Activated naive CD8-positive, alpha-beta T cell treated with anti-CD3 and anti-CD28 coated beads, Interleukin-2, amount 50 U/mL, for 24 hours (primary cell): Measurements from ENCODE around the gene COPE.

Experiments
- ATAC-seq: fragments of 150-1000 bp; cut with Tn5 transposase; one replicate; pipeline ENCODE4 v1.10.0; 2021
- DNase-seq: peaks from one replicate; pipeline ENCODE4 v3.0.0; 2021
- H3K27ac Mint-ChIP-seq: one replicate; pipeline ENCODE4 v1.8.0; 2021; ENCODE audit warnings: mild to moderate bottlenecking, mixed read lengths
- H3K27me3 Mint-ChIP-seq: one replicate; pipeline ENCODE4 v1.8.0; 2021; ENCODE audit warnings: mixed read lengths
- H3K36me3 Mint-ChIP-seq: one replicate; pipeline ENCODE4 v1.8.0; 2021; ENCODE audit warnings: low read depth, mixed read lengths
- H3K4me1 Mint-ChIP-seq: one replicate; pipeline ENCODE4 v1.8.0; 2021; ENCODE audit warnings: mixed read lengths
- H3K4me3 Mint-ChIP-seq: one replicate; pipeline ENCODE4 v1.8.0; 2021; ENCODE audit warnings: mild to moderate bottlenecking, moderate library complexity, mixed read lengths
- H3K9me3 Mint-ChIP-seq: one replicate; pipeline ENCODE4 v1.8.0; 2021; ENCODE audit warnings: mixed read lengths

Gene COPE

GRCh38 chr19:18853755-18854427, 65.3 kb downstream of the COPE start:
- no peak for ATAC-seq
- DNase-seq = no peak
- Mint-ChIP-seq H3K4me1 (peaks cover 13% of the 10 kb centered on the region), H3K27ac (no peak overlapping the region), H3K4me3 (no peak overlapping the region), H3K36me3 (peaks cover 37% of the 10 kb centered on the region), H3K9me3 (no peaks in the 10 kb centered on the region), H3K27me3 (no peaks in the 10 kb centered on the region)

DNA sequence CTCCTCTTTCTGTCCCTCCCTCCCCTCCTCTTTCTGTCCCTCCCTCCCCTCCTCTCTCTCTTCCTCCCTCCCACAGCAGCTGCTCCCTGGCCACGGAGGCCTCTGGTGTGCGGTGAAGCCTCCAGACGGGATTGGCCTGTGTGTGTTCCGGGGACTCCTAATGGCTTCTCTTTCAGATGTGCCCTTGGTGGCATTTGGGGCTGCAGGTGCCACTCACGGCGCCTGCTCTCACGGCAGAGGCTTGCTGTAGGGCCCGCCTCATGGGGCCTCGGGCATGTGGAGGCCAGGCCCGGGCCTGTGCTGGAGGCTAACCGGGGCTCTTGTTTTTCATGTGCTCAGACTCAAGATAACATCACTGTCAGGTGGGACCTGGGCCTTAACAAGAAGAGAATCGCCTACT, 66.5 kb downstream of the COPE start:
- Mint-ChIP-seq H3K4me3 (no peak overlapping the region), H3K27ac (no peak overlapping the region), H3K9me3 (no peaks in the 10 kb centered on the region), H3K27me3 (no peaks in the 10 kb centered on the region), H3K36me3 (peaks cover 45% of the 10 kb centered on the region), H3K4me1 (peaks cover 22% of the 10 kb centered on the region)
- ATAC-seq = no peak
- DNase-seq = no peak

DNA sequence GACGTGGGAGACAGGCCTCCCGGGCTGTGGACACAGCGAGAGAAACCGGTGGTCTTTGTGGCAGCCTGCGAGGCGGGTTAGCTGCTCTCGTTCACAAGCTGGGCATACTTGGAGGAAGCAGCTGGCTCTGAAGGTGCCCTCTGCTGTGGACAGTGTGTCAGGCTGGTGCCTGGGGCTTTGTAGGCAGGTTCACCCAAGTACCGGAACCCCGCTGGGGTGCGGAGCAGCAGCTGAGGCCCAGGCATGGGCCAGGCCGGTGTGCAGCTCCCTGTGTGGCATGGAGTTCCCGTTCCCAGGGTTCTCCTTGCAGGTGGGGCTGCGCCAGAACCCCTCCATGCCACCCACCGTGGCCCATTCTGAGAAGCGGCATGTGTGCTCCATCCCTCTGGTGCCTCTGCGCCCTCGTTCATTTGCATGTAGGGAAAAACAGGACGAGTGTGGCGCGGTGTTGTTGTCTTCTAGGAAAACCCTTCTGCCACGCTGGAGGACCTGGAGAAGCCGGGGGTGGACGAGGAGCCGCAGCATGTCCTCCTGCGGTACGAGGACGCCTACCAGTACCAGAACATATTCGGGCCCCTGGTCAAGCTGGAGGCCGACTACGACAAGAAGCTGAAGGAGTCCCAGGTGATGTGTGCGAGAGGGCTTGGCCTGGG, 67.4 kb downstream of the COPE start:
- Mint-ChIP-seq H3K27me3 (no peaks in the 10 kb centered on the region), H3K27ac (no peak overlapping the region), H3K4me3 (no peak overlapping the region), H3K4me1 (peaks cover 28% of the 10 kb centered on the region), H3K36me3 (peaks cover 51% of the 10 kb centered on the region), H3K9me3 (no peaks in the 10 kb centered on the region)
- DNase-seq (no peak), ATAC-seq (no peak)

DNA sequence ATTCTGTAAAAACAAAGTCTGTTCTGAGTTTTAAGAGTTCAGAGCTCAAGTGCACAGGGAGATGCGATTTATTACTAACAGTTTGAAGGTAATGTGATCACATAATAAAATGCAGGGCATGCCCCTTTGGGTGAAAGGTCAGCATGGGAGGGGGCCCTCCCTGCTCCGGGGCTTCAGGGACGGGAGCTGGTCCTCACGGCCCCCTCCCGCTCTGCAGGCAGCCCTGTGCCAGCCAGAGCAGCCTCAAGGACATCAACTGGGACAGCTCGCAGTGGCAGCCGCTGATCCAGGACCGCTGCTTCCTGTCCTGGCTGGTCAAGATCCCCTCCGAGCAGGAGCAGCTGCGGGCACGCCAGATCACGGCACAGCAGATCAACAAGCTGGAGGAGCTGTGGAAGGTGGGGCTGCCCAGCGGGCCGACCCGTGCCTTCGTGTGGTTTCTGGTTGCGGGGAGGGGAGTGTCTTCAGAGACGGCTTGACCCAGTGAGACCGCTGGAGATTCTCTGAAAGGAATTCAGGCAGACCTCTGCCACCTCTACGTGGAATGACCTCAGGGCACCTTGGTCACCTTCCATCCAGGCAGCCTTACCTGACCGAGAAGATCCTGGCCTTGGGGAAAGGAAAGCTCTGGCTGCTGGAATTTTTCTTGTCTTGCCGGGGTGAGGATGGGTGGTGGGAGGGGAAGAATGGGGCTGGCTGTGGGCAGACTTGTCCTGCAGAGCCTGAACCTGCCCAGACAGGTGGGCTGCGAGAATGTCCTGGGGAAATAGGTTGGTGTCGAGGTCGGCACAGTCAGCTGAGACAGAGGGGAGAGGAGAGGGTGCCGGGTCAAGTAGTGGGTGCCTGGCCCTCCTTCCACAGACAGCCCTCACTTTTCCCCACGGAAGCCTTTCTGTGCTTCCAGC, 68.5 kb downstream of the COPE start:
- H3K27me3 Mint-ChIP-seq = no peaks in the 10 kb centered on the region
- peaks cover 52% of the 10 kb centered on the region for H3K36me3 Mint-ChIP-seq
- DNase-seq = no peak
- H3K9me3 Mint-ChIP-seq = no peaks in the 10 kb centered on the region
- H3K4me3 Mint-ChIP-seq = no peak overlapping the region
- H3K27ac Mint-ChIP-seq = no peak overlapping the region
- no peak for ATAC-seq
- H3K4me1 Mint-ChIP-seq = peaks cover 36% of the 10 kb centered on the region

DNA sequence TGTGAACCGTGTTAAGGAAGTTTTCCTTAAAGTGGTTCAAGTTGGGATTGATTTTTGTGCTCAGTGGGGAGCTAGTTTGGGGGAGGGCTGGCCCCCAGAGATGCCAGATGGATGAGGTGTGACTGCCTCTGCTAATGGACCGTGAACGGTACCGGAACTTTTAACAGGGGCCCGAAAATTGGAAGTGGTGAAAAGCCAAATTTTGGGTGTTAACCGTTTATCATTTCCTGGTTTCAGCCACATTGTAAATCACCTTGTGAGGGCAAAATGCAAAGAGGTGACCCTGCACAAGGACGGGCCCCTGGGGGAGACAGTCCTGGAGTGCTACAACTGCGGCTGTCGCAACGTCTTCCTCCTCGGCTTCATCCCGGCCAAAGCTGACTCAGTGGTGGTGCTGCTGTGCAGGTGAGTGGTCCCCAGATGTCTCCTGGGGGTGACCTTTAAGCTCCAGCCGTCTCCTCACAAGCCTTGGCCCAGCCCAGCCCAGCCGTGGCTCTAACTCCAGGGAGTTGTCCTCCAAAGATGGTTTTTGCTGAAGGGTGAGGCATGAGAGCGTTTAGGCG, 69.3 kb downstream of the COPE start:
- peak overlapping the region; percentile 74 for H3K27ac Mint-ChIP-seq
- peaks cover 42% of the 10 kb centered on the region for H3K4me1 Mint-ChIP-seq
- no peak for DNase-seq
- no peaks in the 10 kb centered on the region for H3K9me3 Mint-ChIP-seq
- no peaks in the 10 kb centered on the region for H3K27me3 Mint-ChIP-seq
- H3K4me3 Mint-ChIP-seq = peak overlapping the region; percentile 51
- H3K36me3 Mint-ChIP-seq = peaks cover 54% of the 10 kb centered on the region
- ATAC-seq = no peak
